Measurements from ENCODE around the gene ITIH5. TPM values are rescaled to one million over a fixed set of nuclear protein-coding genes. Genes with fewer than 3 reads are reported as not detected.

The ITIH5 gene
- total and polyA plus RNA-seq, 2 of the 8 experiments (the other 6 are each of a cell fraction or from before 2014, with no cell fraction given) = 5.8 to 7.6 TPM

DNA sequence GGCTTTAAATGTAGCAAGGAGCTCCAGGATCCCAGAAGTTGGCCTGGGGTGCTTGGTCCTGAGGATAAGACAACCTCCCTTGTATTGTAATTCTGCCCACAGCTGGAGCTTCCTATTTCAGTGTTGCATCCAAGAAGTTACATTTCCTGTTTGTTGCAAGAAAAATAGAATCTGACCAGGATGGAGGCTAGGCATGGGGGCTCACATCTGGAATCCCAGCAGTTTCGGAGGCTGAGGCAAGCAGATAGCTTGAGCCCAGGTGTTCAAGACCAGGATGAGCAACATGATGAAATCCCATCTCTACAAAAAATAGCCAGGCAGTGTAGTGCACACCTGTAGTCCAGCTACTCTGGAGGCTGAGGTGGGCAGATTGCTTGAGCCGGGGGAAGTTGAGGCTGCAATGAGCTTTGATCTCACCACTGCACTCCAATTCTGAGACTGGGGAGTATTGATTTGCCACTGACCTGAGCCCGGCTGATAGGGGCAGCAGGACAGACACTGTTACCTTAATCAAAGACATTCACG, 35.6 kb upstream of the ITIH5 start (continued):
- TF ChIP-seq, protein P1, sequence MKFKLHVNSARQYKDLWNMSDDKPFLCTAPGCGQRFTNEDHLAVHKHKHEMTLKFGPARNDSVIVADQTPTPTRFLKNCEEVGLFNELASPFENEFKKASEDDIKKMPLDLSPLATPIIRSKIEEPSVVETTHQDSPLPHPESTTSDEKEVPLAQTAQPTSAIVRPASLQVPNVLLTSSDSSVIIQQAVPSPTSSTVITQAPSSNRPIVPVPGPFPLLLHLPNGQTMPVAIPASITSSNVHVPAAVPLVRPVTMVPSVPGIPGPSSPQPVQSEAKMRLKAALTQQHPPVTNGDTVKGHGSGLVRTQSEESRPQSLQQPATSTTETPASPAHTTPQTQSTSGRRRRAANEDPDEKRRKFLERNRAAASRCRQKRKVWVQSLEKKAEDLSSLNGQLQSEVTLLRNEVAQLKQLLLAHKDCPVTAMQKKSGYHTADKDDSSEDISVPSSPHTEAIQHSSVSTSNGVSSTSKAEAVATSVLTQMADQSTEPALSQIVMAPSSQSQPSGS (IDR thresholded peaks at IDR 0.05; ENCODE audit: low read length) = no peak
- TF ChIP-seq RBBP5 (IDR thresholded peaks at IDR 0.05; ENCODE audit: borderline replicate concordance, low read depth, low read length) (no peak), EZH2 (IDR thresholded peaks at IDR 0.05; ENCODE audit: low read depth, low read length, severe bottlenecking) (no peak), ZNF274 (IDR thresholded peaks at IDR 0.05; ENCODE audit: borderline replicate concordance, extremely low read depth, low read length) (no peak), SP1 (IDR thresholded peaks at IDR 0.05; ENCODE audit: low read depth, low read length) (no peak), HDAC6 (IDR thresholded peaks at IDR 0.05; ENCODE audit: low read depth, low read length) (no peak), RXRA (IDR thresholded peaks at IDR 0.05; ENCODE audit: insufficient read depth, low read depth, low read length) (no peak)

All from H1 (cell line).